Osteoblast (primary cell): ENCODE data around the gene FAM114A1. TPM values are rescaled to one million over a fixed set of nuclear protein-coding genes. Genes with fewer than 3 reads are reported as not detected.
A peak's percentile ranks its signal among the peaks of the same experiment; 100 is the strongest.

Source experiments
- DNase-seq: peaks from one replicate; pipeline ENCODE4 v3.0.0; 2011; ENCODE audit warnings: low spot score, mixed read lengths; ENCODE audit not compliant: insufficient read length; ENCODE audit errors: missing footprints
- H2AFZ ChIP-seq: 2 replicates; pipeline ENCODE4 v1.6.0; 2011; ENCODE audit warnings: mild to moderate bottlenecking, low read length
- H3K27ac ChIP-seq: 2 replicates; pipeline ENCODE4 v1.5.1; 2011; ENCODE audit warnings: mild to moderate bottlenecking, low read depth, low read length, moderate library complexity
- H3K27me3 ChIP-seq: 2 replicates; pipeline ENCODE4 v1.6.0; 2012; ENCODE audit warnings: mild to moderate bottlenecking, control low read depth, inconsistent platforms, low read length, moderate library complexity; ENCODE audit not compliant: insufficient read depth
- H3K36me3 ChIP-seq: 2 replicates; pipeline ENCODE4 v1.5.1; 2011; ENCODE audit warnings: mild to moderate bottlenecking, low read length, control low read depth, moderate library complexity; ENCODE audit not compliant: insufficient read depth
- H3K4me1 ChIP-seq: 2 replicates; pipeline ENCODE4 v1.5.1; 2011; ENCODE audit warnings: mild to moderate bottlenecking, low read length, control low read depth, moderate library complexity; ENCODE audit not compliant: insufficient read depth
- H3K4me2 ChIP-seq: 2 replicates; pipeline ENCODE4 v1.6.0; 2011; ENCODE audit warnings: mild to moderate bottlenecking, low read length; ENCODE audit not compliant: insufficient read depth
- H3K4me3 ChIP-seq: fragments of 200-600 bp; sonication (generic); 3 replicates; pipeline ENCODE4 v1.5.1; 2012; ENCODE audit warnings: mild to moderate bottlenecking, low read length, inconsistent platforms; ENCODE audit not compliant: insufficient read depth
- H3K79me2 ChIP-seq: 2 replicates; pipeline ENCODE4 v1.6.0; 2012; ENCODE audit warnings: mild to moderate bottlenecking, low read length, control low read depth, inconsistent platforms; ENCODE audit not compliant: insufficient read depth
- H3K9me3 ChIP-seq: 2 replicates; pipeline ENCODE4 v1.5.1; 2011; ENCODE audit warnings: low read depth, low read length, control low read depth
- H4K20me1 ChIP-seq: 2 replicates; pipeline ENCODE4 v1.6.0; 2012; ENCODE audit warnings: mild to moderate bottlenecking, low read length, control low read depth; ENCODE audit not compliant: insufficient read depth
- CTCF ChIP-seq: IDR thresholded peaks from 2 replicates; pipeline ENCODE4 v1.5.1; 2011; ENCODE audit warnings: mild to moderate bottlenecking, low read depth, low read length, moderate library complexity; ENCODE audit errors: extremely low read depth
- total RNA-seq: library from RNA; depleted of rRNA; stranded (reverse); fragments of >200 nt; gene quantifications from 2 replicates; pipeline ENCODE4 v1.2.3, GENCODE V29; 2012

The FAM114A1 gene
- total RNA-seq, 1 donor, result 392 TPM

- Histone ChIP-seq H3K4me3 (peak overlapping the region; percentile 58), H3K27me3 (no peaks in the 10 kb centered on the region), H4K20me1 (no peaks in the 10 kb centered on the region), H3K27ac (peak overlapping the region; percentile 91), H3K4me1 (peaks cover 25% of the 10 kb centered on the region), H2AFZ (peak overlapping the region; percentile 92), H3K4me2 (peak overlapping the region; percentile 86), H3K9me3 (no peaks in the 10 kb centered on the region), H3K79me2 (no peaks in the 10 kb centered on the region), H3K36me3 (no peaks in the 10 kb centered on the region)
- DNase-seq, result peak; percentile 92
- TF ChIP-seq CTCF, result no peak
Observed at GRCh38 chr4:38857354-38858096, 10.1 kb upstream of the FAM114A1 start.

GRCh38 chr4:38858097-38858420, 9.5 kb upstream of the FAM114A1 start:
- Histone ChIP-seq H3K4me3 (peak overlapping the region; percentile 58), H3K36me3 (no peaks in the 10 kb centered on the region), H3K4me1 (peaks cover 25% of the 10 kb centered on the region), H3K9me3 (no peaks in the 10 kb centered on the region), H3K79me2 (no peaks in the 10 kb centered on the region), H3K27ac (peak overlapping the region; percentile 91), H2AFZ (peak overlapping the region; percentile 92), H3K4me2 (peak overlapping the region; percentile 86), H3K27me3 (no peaks in the 10 kb centered on the region), H4K20me1 (no peaks in the 10 kb centered on the region)
- no peak for TF ChIP-seq CTCF
- DNase-seq, result no peak

- H3K9me3 ChIP-seq, result no peaks in the 10 kb centered on the region
- H3K27me3 ChIP-seq, result no peaks in the 10 kb centered on the region
- H3K36me3 ChIP-seq, result no peaks in the 10 kb centered on the region
Observed at GRCh38 chr4:38859501-38859900, 8.1 kb upstream of the FAM114A1 start.

More at GRCh38 chr4:38859501-38859900, 8.1 kb upstream of the FAM114A1 start:
- no peak for TF ChIP-seq CTCF
- no peak for DNase-seq
- H3K27ac ChIP-seq, result no peak overlapping the region
- H2AFZ ChIP-seq, result no peak overlapping the region
- no peak overlapping the region for H3K4me2 ChIP-seq
- H4K20me1 ChIP-seq, result no peaks in the 10 kb centered on the region
- H3K79me2 ChIP-seq, result no peaks in the 10 kb centered on the region
- H3K4me3 ChIP-seq, result no peak overlapping the region
- peaks cover 25% of the 10 kb centered on the region for H3K4me1 ChIP-seq
